Measurements from ENCODE around the gene PGAP1. TPM values are rescaled to one million over a fixed set of nuclear protein-coding genes. Genes with fewer than 3 reads are reported as not detected.

PGAP1 gene
- total RNA-seq, 4 donors from 2014 or later = 6.5 to 15.6 (median 9.2) TPM

DNA sequence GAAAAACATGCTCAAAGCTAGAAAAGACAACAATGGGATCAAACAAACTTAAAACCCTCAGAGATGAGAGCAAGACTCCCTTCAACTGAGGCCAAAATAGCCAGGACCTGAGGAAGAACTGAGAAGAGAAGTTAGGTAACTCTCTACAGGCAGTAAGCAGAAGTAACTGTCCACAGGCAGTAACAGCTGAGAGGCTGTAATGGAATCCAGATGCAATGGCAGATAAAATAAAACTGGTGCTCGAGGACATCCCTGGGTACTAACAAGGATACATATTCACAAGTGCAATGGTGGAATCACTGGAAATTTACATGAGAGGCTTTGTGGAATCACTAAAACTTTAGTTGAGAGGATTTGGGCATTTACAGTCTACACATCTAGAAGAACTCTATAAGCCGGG is 86.9 kb downstream of the PGAP1 start:
- Histone ChIP-seq H3K4me1 (peaks cover 0 to 8% (median 0%) of the 10 kb centered on the region in 3 donors), H3K27ac (no peak overlapping the region), H3K36me3 (peaks cover 0 to 80% (median 0%) of the 10 kb centered on the region in 3 donors), H3K9me3 (no peaks in the 10 kb centered on the region), H3K4me3 (no peak overlapping the region), H3K27me3 (no peaks in the 10 kb centered on the region)
- DNase-seq = no peak
- 92 to 93% methylated on average over 2 of the region's 2 CpGs for WGBS, 2 donors
- intact Hi-C loops (cut with DNase I) = no loop called here
- TF ChIP-seq POLR2A (IDR thresholded peaks at IDR 0.05) = no peak
- TF ChIP-seq, protein P1, sequence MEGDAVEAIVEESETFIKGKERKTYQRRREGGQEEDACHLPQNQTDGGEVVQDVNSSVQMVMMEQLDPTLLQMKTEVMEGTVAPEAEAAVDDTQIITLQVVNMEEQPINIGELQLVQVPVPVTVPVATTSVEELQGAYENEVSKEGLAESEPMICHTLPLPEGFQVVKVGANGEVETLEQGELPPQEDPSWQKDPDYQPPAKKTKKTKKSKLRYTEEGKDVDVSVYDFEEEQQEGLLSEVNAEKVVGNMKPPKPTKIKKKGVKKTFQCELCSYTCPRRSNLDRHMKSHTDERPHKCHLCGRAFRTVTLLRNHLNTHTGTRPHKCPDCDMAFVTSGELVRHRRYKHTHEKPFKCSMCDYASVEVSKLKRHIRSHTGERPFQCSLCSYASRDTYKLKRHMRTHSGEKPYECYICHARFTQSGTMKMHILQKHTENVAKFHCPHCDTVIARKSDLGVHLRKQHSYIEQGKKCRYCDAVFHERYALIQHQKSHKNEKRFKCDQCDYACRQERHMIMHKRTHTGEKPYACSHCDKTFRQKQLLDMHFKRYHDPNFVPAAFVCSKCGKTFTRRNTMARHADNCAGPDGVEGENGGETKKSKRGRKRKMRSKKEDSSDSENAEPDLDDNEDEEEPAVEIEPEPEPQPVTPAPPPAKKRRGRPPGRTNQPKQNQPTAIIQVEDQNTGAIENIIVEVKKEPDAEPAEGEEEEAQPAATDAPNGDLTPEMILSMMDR (IDR thresholded peaks at IDR 0.05) = no peak

DNA sequence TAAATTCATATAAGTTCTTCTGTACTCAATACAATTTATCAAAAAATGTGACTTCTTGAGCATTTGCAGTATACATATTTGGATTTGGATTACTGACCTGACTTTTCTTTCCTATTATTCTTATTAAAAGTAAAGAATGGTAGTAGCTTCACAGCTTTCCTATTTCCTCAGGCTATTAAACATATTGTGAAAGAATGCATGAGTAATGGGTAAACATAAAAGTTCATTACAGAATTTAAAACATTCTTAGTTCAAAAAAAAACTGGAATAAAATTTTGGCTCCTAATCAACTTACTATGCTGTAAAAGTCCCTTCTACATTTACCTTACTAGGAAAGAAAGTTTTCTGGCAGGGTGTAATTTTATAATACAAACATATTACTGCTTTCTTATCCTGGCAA is 90.1 kb downstream of the PGAP1 start:
- Histone ChIP-seq H3K4me1 (peaks cover 0 to 8% (median 0%) of the 10 kb centered on the region in 3 donors), H3K27me3 (no peaks in the 10 kb centered on the region), H3K9me3 (no peaks in the 10 kb centered on the region), H3K27ac (no peak overlapping the region), H3K36me3 (peaks cover 0 to 50% (median 0%) of the 10 kb centered on the region in 3 donors), H3K4me3 (no peak overlapping the region)
- TF ChIP-seq, protein P1 (IDR thresholded peaks at IDR 0.05) = no peak
- no peak for TF ChIP-seq POLR2A (IDR thresholded peaks at IDR 0.05)
- DNase-seq = no peak
- intact Hi-C loops (cut with DNase I) = no loop called here

DNA sequence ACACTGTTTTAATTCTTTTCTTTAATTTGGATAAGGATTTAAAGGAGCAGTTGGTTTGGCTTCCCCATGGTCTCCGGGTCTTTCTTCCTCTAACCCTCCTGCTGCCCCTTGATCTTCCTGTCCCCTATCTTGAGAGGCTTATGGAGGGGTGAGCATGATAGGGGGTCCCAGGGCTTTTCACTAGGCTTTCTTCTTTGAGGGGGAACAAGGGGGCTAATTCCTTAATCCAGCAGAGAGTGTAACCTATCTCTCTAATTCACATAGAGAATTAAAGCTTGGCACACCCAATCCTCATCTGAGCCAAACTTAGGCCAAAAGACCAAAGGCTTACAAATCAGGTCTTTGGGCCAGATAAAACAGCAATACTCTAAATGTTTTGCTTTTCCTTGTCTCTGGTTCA is 95.8 kb downstream of the PGAP1 start:
- H3K27me3 ChIP-seq = no peaks in the 10 kb centered on the region
- H3K27ac ChIP-seq = no peak overlapping the region
- TF ChIP-seq POLR2A (IDR thresholded peaks at IDR 0.05) = no peak
- TF ChIP-seq, protein P1 (IDR thresholded peaks at IDR 0.05) = no peak
- intact Hi-C loops (cut with DNase I) = no loop called here
- 82 to 100% methylated on average over 1 of the region's 1 CpG for WGBS, 2 donors
- H3K36me3 ChIP-seq = peaks cover 0 to 7% (median 0%) of the 10 kb centered on the region in 3 donors
- peaks cover 0 to 2% (median 0%) of the 10 kb centered on the region in 3 donors for H3K4me1 ChIP-seq
- H3K9me3 ChIP-seq = no peaks in the 10 kb centered on the region
- no peak for DNase-seq
- H3K4me3 ChIP-seq = no peak overlapping the region

DNA sequence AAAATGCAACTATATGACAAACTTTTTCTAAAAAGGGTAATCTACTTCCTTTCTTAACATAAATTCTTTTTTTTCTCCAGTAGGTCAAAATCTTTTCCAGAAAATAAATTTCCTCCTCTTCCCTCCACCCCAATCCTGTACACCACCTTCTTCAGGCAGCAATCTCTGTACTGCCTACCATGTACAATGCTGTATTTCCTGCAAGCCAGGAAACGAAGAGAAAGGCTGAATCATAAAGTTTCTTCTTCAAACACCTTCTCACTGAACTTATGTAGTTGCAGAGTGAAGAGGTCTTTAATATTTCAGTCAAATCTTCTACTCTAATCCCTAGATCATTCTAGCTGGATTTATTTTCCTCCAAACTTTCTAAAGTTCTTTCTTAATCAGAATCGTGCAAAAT is 99.2 kb downstream of the PGAP1 start:
- TF ChIP-seq, protein P1 (IDR thresholded peaks at IDR 0.05) = no peak
- no peak for TF ChIP-seq POLR2A (IDR thresholded peaks at IDR 0.05)
- H3K4me1 ChIP-seq = no peaks in the 10 kb centered on the region
- intact Hi-C loops (cut with DNase I) = no loop called here
- no peaks in the 10 kb centered on the region for H3K9me3 ChIP-seq
- no peak overlapping the region for H3K27ac ChIP-seq
- no peak for DNase-seq
- 55 to 67% methylated on average over 2 of the region's 2 CpGs for WGBS, 2 donors
- H3K4me3 ChIP-seq = no peak overlapping the region
- peaks cover 0 to 7% (median 0%) of the 10 kb centered on the region in 3 donors for H3K36me3 ChIP-seq
- H3K27me3 ChIP-seq = no peaks in the 10 kb centered on the region

DNA sequence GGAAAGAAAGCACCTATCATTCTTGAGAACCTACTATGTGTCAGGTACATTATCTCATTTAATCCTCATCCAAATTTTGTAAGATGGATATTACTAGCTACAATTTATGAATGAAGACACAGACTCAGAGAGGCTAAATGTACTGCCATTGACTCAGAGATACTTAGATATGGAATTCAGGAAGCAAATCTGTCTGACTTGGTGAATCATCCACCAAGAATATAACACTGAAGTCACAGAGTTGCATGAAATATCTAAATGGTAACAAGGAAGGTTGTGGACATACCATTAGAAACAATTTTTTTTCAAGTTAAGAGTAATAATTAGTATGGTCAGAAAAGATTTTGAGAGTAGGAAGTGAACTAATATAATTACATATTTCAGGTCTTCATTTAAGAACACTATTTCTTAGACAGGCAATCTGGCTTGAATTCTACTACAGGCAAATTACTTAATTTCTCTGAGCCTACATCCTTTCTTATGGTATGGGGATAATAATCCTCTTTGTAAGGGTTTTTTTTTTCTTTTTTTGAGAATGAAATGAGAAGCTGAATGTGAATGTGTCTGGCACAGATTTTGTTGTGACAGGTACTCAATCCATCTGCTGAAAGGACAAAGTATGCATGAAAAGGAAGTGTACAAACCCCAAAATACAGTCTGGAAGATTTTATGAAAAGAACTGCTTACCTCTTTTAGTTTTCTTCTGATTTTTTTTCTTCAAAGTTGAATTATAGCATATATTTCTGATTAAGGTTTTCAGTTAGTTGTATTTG is 102.6 kb downstream of the PGAP1 start:
- intact Hi-C loops (cut with DNase I) = no loop called here
- Histone ChIP-seq H3K4me3 (no peak overlapping the region), H3K36me3 (no peaks in the 10 kb centered on the region), H3K9me3 (no peaks in the 10 kb centered on the region), H3K27me3 (no peaks in the 10 kb centered on the region), H3K4me1 (no peaks in the 10 kb centered on the region), H3K27ac (no peak overlapping the region)
- TF ChIP-seq POLR2A (IDR thresholded peaks at IDR 0.05) = no peak
- TF ChIP-seq, protein P1 (IDR thresholded peaks at IDR 0.05) = no peak
- DNase-seq = no peak
